GM12878 (cell line): ENCODE measurements around the gene DNAJB5. TPM values are rescaled to one million over a fixed set of nuclear protein-coding genes. Genes with fewer than 3 reads are reported as not detected.

Source experiments
- ATAC-seq: fragments of 200-7000 bp; cut with Tn5 transposase; 3 replicates; pipeline ENCODE4 v1.9.1; 2020; ENCODE audit warnings: mild to moderate bottlenecking, moderate library complexity
- BruUV-seq: library from RNA; stranded (reverse); fragments of 400-500 nt; replicated peaks from 2 replicates; lab custom pipeline; 2021; lab: Mats Ljungman, UMichigan
- CTCF ChIA-PET: fragments of 300-600 bp; sonication (Branson Sonifier 250); formaldehyde crosslinking; extraction: SDS; loops from one replicate; lab custom pipeline; 2021; ENCODE audit warnings: inconsistent platforms; lab: Yijun Ruan, JAX
- POLR2A ChIA-PET: fragments of 350-600 bp; formaldehyde crosslinking; extraction: SDS; loops from one replicate; lab custom pipeline; 2021; ENCODE audit warnings: inconsistent platforms; lab: Charles Lee
- RAD21 ChIA-PET: fragments of 300-600 bp; sonication (Branson Sonifier 250); formaldehyde crosslinking; loops from one replicate; lab custom pipeline; 2023; ENCODE audit warnings: antibody characterized with exemption; ENCODE audit not compliant: unreplicated experiment; lab: Charles Lee
- SMC1A ChIA-PET: fragments of 300-600 bp; sonication (Branson Sonifier 250); formaldehyde crosslinking; loops from one replicate; lab custom pipeline; 2023; ENCODE audit not compliant: unreplicated experiment, uncharacterized antibody; lab: Charles Lee
- DNase-seq: peaks from one replicate; pipeline ENCODE4 v3.0.0-alpha.2; 2011; ENCODE audit warnings: low read depth, low spot score
- FAIRE-seq: peaks from 3 replicates; lab custom pipeline; 2011; peaks lifted over from hg19 to GRCh38; lab: Jason Lieb, UNC
- H2AFZ ChIP-seq: 2 replicates; pipeline ENCODE4 v1.6.0; 2011; ENCODE audit warnings: low read depth, low read length, control low read depth; ENCODE audit not compliant: control insufficient read depth
- H3K27ac ChIP-seq: 2 replicates; pipeline ENCODE4 v1.5.1; 2011; ENCODE audit warnings: control low read depth; ENCODE audit not compliant: control insufficient read depth, insufficient read depth
- H3K27me3 ChIP-seq, 2 experiments: replicated peaks in 1 of 2; 2 replicates each; pipeline versions ENCODE4 v1.6.0 to v1.6.1; 2011; ENCODE audit warnings: low read length in 1 of 2; ENCODE audit not compliant: control insufficient read depth in 2 of 2, insufficient read depth in 2 of 2
- H3K36me3 ChIP-seq, 2 experiments: 2 replicates each; pipeline ENCODE4 v1.5.1; 2011; ENCODE audit warnings: low read length in 1 of 2; ENCODE audit not compliant: control insufficient read depth in 2 of 2, insufficient read depth in 2 of 2
- H3K4me1 ChIP-seq: 2 replicates; pipeline ENCODE4 v1.6.1; 2011; ENCODE audit warnings: mild to moderate bottlenecking, low read length, moderate library complexity, mixed read lengths; ENCODE audit not compliant: control insufficient read depth, insufficient read depth
- H3K4me2 ChIP-seq: 2 replicates; pipeline ENCODE4 v1.6.0; 2011; ENCODE audit warnings: control low read depth; ENCODE audit not compliant: control insufficient read depth, insufficient read depth
- H3K4me3 ChIP-seq: fragments of 200-600 bp; sonication (generic); 2 replicates; pipeline ENCODE4 v1.5.1; 2016
- H3K79me2 ChIP-seq: 2 replicates; pipeline ENCODE4 v1.6.0; 2011; ENCODE audit warnings: low read length; ENCODE audit not compliant: control insufficient read depth, insufficient read depth
- H3K9ac ChIP-seq: 2 replicates; pipeline ENCODE4 v1.8.0; 2011; ENCODE audit warnings: low read length, control low read depth, mixed read lengths; ENCODE audit not compliant: control insufficient read depth, insufficient read depth
- H3K9me3 ChIP-seq: replicated peaks from 3 replicates; pipeline ENCODE4 v1.5.1; 2011; ENCODE audit warnings: mild to moderate bottlenecking, low read length; ENCODE audit not compliant: control insufficient read depth, insufficient read depth
- H4K20me1 ChIP-seq: 2 replicates; pipeline ENCODE4 v1.6.0; 2011; ENCODE audit not compliant: control insufficient read depth, insufficient read depth
- POU2F2 ChIP-seq: IDR thresholded peaks from 3 replicates; pipeline ENCODE4 v1.6.1; 2011; ENCODE audit warnings: low read depth, mild to moderate bottlenecking, low read length, borderline replicate concordance
- SMAD1 ChIP-seq: fragments of 450-650 bp; IDR thresholded peaks from 2 replicates; pipeline ENCODE4 v1.6.1; 2018; ENCODE audit warnings: mild to moderate bottlenecking, low read depth; ENCODE audit not compliant: partially characterized antibody
- ZNF217 ChIP-seq: fragments of 450-650 bp; IDR thresholded peaks from 2 replicates; pipeline ENCODE4 v1.6.1; 2017; ENCODE audit warnings: antibody characterized with exemption, mild to moderate bottlenecking
- ZNF384 ChIP-seq: IDR thresholded peaks from 2 replicates; pipeline ENCODE4 v1.6.1; 2012; ENCODE audit warnings: low read depth, mild to moderate bottlenecking, low read length, improper control_type of control experiment, borderline replicate concordance
- ZNF592 ChIP-seq: fragments of 450-650 bp; IDR thresholded peaks from 2 replicates; pipeline ENCODE4 v1.6.1; 2017; ENCODE audit warnings: mild to moderate bottlenecking, moderate library complexity
- WGBS: methylation state at CpG from one replicate; pipeline ENCODE4 v1.1.6; 2016; ENCODE audit warnings: low lambda C conversion rate; ENCODE audit not compliant: insufficient replicate concordance, insufficient coverage; ENCODE audit errors: missing lambda C conversion rate; 5-methylcytosine and 5-hydroxymethylcytosine counted together
- in situ Hi-C: fragments of 300-500 bp; cut with MboI; formaldehyde crosslinking; loops from 9 replicates; pipeline ENCODE4 v1.14.3; 2018; ENCODE audit warnings: mixed read lengths
- intact Hi-C: fragments of 100-400 bp; cut with micrococcal nuclease; formaldehyde crosslinking; loops from one replicate; pipeline ENCODE4 v1.14.2; 2022; ENCODE audit not compliant: unreplicated experiment
- polyA plus RNA-seq, 11 experiments: library from polyadenylated mRNA; depleted of rRNA in 4 of 11; unstranded in 6 of 11; stranded (reverse) in 5 of 11; fragments of >200 nt; fragmentation: Nextera tagmentation in 4 of 11; fragmentation: Illumina TruSeq in 1 of 11; extraction: Ambion mirVana in 4 of 11; extraction: Trizol in 1 of 11; gene quantifications; 1 replicate in 1 of 11; 2 replicates in 10 of 11; pipeline versions ENCODE4 v1.2.1 to v1.2.3, GENCODE V29; 2011 to 2016; ENCODE audit warnings: inconsistent platforms in 2 of 11, missing spikeins in 2 of 11, low read depth in 1 of 11
- total RNA-seq, 4 experiments: library from RNA; depleted of rRNA in 3 of 4; stranded (reverse); fragments of >200 nt in 3 of 4; fragmentation: Illumina TruSeq in 1 of 4; extraction: Trizol in 1 of 4; gene quantifications; 2 replicates each; pipeline versions ENCODE4 v1.2.1 to v1.2.3, GENCODE V29; 2013 to 2021

The DNAJB5 gene
- total and polyA plus RNA-seq, 10 of the 15 experiments (the other 5 are each of a cell fraction or from before 2014, with no cell fraction given): 0.92 to 13.3 (median 6.8) TPM

- TF ChIP-seq ZNF384: no peak
Observed at GRCh38 chr9:34948451-34948850, 41.1 kb upstream of the DNAJB5 start (continued).

- Histone ChIP-seq H3K4me1 (no peaks in the 10 kb centered on the region), H3K36me3 (no peaks in the 10 kb centered on the region), H4K20me1 (no peaks in the 10 kb centered on the region), H3K9ac (no peak overlapping the region), H3K79me2 (no peaks in the 10 kb centered on the region), H3K4me3 (no peak overlapping the region), H3K4me2 (no peak overlapping the region), H3K9me3 (no peaks in the 10 kb centered on the region), H2AFZ (no peak overlapping the region), H3K27me3 (peaks cover 5% of the 10 kb centered on the region in 2 experiments; a peak in 2 of 4 replicates), H3K27ac (no peak overlapping the region)
- no peak for DNase-seq
- in situ Hi-C loops: no loop called here
- ChIA-PET CTCF (no interaction called here), SMC1A (no interaction called here), RAD21 (no interaction called here), POLR2A (no interaction called here)
- BruUV-seq: no TSS peak
- no peak for TF ChIP-seq ZNF592
- no peak for TF ChIP-seq ZNF217
- no peak for TF ChIP-seq SMAD1
- TF ChIP-seq POU2F2: no peak
- 62% methylated on average over 2 of the region's 2 CpGs for WGBS
- no peak for ATAC-seq
- intact Hi-C loops: no loop called here
- no peak for FAIRE-seq
Observed at GRCh38 chr9:34954225-34954624, 35.3 kb upstream of the DNAJB5 start.
